GM21423 (cell line): ENCODE data around the gene TFF3.

ENCODE experiments used
- ATAC-seq: cut with Tn5 transposase; IDR thresholded peaks from one replicate; pipeline ENCODE4 v1.9.1; 2021; ENCODE audit warnings: mild to moderate bottlenecking, moderate library complexity; ENCODE audit not compliant: unreplicated experiment

The TFF3 gene

GRCh38 chr21:42272984-42273600 lies 42.1 kb downstream of the TFF3 start:
- ATAC-seq, result no peak

DNA sequence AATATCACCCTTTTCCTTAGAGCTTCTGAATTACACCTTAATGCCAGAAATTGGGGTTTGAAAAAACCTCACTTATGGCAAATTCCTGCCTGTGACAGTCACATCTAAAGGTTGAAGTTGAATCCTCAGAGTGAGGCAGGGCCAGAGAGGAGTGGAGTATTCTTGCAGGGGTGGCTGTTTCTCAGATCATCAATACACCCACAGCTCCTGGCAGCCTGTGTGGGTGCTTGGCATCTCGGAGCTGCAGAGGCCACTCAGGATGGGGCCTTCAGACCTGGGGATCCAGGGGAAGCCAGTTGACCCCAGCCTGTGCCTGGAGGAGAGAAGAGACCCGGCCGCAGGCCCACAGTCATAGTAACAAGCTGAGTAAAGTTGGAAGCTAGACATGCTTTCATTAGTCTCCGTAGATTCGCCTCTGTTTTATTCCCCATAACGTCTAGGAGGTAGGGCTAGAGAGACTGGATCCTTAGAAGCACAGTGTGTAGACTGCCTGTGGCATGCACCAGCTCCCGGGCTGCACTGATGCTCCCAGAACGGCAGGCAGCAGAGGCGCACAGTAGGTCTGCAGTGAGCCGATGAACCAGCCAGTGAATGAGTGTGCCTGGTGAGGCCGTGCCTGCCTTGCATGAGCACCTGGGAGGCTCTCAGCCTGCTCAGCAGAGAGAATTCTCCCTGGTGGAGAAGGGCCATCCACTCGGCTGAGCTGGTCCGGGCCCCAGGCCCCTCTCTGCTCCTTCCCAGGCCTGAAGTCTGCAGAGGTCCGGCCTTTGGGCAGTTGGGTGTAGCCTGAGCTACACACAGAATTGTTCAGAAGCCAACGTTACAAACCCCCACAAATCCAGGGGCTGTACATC lies 42.9 kb downstream of the TFF3 start:
- no peak for ATAC-seq

GRCh38 chr21:42271065-42271464 lies 44.1 kb downstream of the TFF3 start:
- ATAC-seq, result no peak

- ATAC-seq, result no peak
Observed at GRCh38 chr21:42269386-42269785, 45.8 kb downstream of the TFF3 start.

- ATAC-seq, result no peak
Observed at GRCh38 chr21:42266971-42267556, 48.1 kb downstream of the TFF3 start.

- no peak for ATAC-seq
Observed at GRCh38 chr21:42265231-42265812, 49.9 kb downstream of the TFF3 start.

- no peak for ATAC-seq
Observed at GRCh38 chr21:42264245-42265195, 50.7 kb downstream of the TFF3 start.

- no peak for ATAC-seq
Observed at GRCh38 chr21:42263591-42264131, 51.5 kb downstream of the TFF3 start.

DNA sequence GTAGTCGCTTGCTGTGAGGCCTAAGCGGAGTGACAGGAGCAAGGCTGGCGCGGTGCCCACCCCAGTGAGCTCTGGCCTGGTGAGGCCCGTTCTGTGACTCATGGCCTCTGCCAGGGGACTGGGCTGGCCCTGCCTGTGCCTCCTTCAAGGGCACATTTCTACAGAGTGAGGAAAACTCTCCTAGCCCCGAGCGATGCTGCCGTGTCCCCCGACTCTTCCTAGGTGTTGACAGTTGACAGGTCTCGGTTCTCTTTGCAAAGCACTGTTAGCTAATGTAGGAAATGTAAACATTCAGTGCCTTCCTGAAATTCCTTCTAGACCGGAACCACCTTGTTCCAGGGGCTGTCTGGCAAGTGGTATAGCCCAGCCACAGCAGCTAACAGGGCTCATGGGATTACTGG lies 52.4 kb downstream of the TFF3 start:
- no peak for ATAC-seq

- ATAC-seq, result no peak
Observed at GRCh38 chr21:42261829-42262200, 53.4 kb downstream of the TFF3 start.
